GM21447 (cell line): Measurements from ENCODE around the gene ZNF526.

ENCODE experiments used
- ATAC-seq: cut with Tn5 transposase; IDR thresholded peaks from one replicate; pipeline ENCODE4 v1.9.1; 2021; ENCODE audit not compliant: unreplicated experiment

Gene ZNF526

GRCh38 chr19:42246143-42246921, 26.2 kb downstream of the ZNF526 start:
- no peak for ATAC-seq

- no peak for ATAC-seq
These were observed 27.0 kb downstream of the ZNF526 start for GRCh38 chr19:42246922-42247639.

- no peak for ATAC-seq
These were observed 27.6 kb downstream of the ZNF526 start for GRCh38 chr19:42247640-42248199.

GRCh38 chr19:42248270-42249148, 28.4 kb downstream of the ZNF526 start:
- ATAC-seq, result no peak

- ATAC-seq, result no peak
These were observed 29.1 kb downstream of the ZNF526 start for GRCh38 chr19:42249149-42249750.

GRCh38 chr19:42249769-42250168, 29.7 kb downstream of the ZNF526 start:
- ATAC-seq, result no peak

GRCh38 chr19:42250183-42250665, 30.1 kb downstream of the ZNF526 start:
- ATAC-seq, result no peak

- no peak for ATAC-seq
These were observed 30.8 kb downstream of the ZNF526 start for GRCh38 chr19:42250666-42251531.

- no peak for ATAC-seq
These were observed 31.7 kb downstream of the ZNF526 start for GRCh38 chr19:42251572-42252358.

GRCh38 chr19:42252365-42253244, 32.5 kb downstream of the ZNF526 start:
- ATAC-seq, result no peak

- peak; percentile 7 for ATAC-seq
These were observed 33.4 kb downstream of the ZNF526 start for GRCh38 chr19:42253245-42254088.

GRCh38 chr19:42254089-42254849, 34.2 kb downstream of the ZNF526 start:
- ATAC-seq, result peak; percentile 30

- peak; percentile 52 for ATAC-seq
These were observed 35.0 kb downstream of the ZNF526 start, which contains the start of gene ERF for GRCh38 chr19:42254850-42255765. Gene ERF (minus strand): TSS chr19:42255128. CDS start chr19:42254999, 129 bp downstream.

- no peak for ATAC-seq
These were observed 35.9 kb downstream of the ZNF526 start for GRCh38 chr19:42255766-42256745.
